HG02885 (cell line): ENCODE measurements around the gene P2RY14.

Experiments used
- ATAC-seq: cut with Tn5 transposase; IDR thresholded peaks from one replicate; pipeline ENCODE4 v1.9.1; 2021; ENCODE audit warnings: mild to moderate bottlenecking; ENCODE audit not compliant: unreplicated experiment, poor library complexity

Gene P2RY14

DNA sequence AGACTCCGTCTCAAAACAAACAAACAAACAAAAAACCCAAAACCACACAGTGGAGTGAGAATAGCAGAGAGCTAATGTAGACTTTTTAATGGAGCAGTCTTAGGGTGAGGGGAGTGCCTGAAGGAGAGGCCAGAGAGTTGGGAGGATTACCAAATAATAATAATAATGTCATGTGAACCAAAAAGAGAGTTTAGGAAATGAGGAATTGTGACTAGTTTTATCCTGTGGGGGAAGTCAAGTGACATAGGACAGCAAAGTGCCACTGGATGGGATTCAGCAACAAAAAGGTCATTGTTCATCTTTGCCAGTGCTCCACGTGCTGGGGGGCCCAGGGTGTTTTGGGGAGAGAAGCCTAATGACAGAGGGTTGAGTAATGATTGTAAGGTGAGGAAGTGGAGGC is 25.4 kb upstream of the P2RY14 start:
- ATAC-seq = no peak

GRCh38 chr3:151301787-151302186 is 23.4 kb upstream of the P2RY14 start:
- no peak for ATAC-seq

GRCh38 chr3:151300539-151300938 is 22.2 kb upstream of the P2RY14 start:
- no peak for ATAC-seq

DNA sequence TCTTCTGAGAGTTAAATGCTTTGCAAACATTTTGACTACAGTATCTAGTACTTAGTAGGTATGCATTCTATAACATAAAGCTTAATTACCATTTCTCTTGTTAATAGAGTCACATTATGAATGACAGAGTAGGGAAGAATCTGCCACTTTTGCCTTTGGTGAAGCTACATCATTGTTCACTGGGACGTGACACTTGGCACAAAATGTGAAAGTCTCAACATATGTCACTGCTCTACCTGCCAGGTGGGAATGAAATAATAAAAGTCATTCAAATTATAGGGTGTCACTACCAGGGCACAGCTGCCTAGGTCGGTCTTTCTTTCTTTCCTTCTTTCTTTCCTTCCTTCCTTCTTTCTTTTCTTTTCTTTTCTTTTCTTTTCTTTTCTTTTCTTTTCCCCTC is 20.7 kb upstream of the P2RY14 start:
- no peak for ATAC-seq

GRCh38 chr3:151297429-151297828 is 19.1 kb upstream of the P2RY14 start:
- ATAC-seq = no peak

DNA sequence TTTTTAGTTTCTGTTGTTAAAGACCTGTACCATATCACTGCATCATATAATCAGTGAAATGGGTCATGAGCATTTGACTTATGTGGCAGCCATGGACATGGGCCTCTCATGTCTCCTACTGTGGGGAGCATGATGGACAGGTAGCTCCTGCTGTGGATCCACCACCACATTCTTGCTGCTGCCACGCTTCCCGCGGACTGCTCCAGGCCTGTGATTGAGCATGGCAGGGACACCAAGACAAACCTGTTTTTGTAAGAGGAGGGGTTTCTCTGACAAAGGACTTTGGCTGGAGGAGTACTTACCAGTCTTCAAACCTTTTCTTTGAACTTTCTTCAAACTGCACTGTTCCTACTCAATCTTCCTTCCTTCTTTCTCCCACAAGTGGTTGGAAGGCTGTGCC is 17.9 kb upstream of the P2RY14 start:
- no peak for ATAC-seq

- no peak for ATAC-seq
Measured at GRCh38 chr3:151293127-151293526, 14.8 kb upstream of the P2RY14 start.

GRCh38 chr3:151290673-151291072 is 12.3 kb upstream of the P2RY14 start:
- ATAC-seq = no peak

- no peak for ATAC-seq
Measured at GRCh38 chr3:151289445-151289844, 11.1 kb upstream of the P2RY14 start.

DNA sequence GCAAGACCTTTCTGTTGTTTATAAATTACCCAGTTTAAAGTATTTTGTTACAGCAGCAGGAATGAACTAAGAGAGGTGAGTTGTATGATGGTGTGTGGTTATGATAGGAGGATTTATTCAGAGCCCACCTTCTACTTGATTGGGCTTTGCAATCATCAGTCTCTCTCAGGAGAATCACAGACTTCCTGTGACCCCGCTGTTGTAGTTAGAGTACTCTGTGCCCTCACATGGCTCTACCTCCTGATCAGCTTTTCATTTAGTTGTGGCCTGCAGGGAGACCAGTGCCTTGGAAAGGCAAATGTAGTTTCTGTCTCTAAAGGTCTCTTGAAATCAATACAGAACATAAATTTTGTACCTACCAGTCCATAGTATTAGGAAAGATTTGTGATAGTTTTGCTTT is 7.6 kb upstream of the P2RY14 start:
- ATAC-seq = no peak

DNA sequence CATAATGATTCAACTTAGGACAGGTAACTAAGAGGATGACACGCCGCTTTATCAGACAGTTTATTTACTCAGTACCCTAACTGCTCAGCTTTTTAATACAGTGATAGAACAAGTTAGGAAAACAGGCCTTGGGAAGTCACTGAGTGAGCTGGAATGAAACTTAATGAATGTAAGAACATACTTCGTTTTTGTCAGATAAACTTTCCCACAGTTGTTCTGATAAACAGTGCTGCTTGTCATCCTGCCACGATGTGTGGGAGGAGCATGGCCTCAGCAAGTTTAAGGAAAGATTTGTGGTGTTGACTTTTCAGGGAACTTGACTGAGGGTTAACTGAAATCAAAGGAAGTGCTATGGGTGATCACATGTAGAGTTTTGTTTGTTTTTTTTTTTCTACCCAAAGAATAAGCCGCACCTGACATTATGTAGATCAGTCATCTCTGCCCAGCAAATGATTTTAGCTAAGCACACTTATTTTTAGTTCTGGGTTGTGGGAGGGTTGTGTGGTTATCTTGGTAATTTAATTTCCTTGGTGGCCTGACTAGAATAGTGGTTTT is 5.6 kb upstream of the P2RY14 start:
- no peak for ATAC-seq

- ATAC-seq = no peak
Measured at GRCh38 chr3:151283387-151283786, 5.0 kb upstream of the P2RY14 start.

DNA sequence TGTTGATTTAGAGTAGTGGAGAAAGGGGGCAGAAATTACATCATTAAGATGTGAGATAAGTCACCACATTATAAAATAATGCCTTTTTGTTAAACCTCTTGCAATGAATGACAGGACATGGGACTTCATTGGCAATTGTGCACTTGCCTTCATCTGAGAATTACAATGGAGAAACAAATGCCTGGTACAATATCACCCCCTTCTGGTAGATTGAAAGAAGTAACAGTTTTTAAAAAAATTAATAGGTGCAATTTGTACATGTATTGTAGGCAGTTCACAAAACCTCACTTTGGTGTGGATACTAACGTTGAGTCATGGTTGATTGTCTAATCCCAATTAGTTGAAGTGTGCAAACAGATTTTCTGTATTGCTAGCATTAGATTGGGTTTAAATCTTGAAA is 4.6 kb upstream of the P2RY14 start:
- ATAC-seq = peak; percentile 50

GRCh38 chr3:151281671-151282324 is 3.5 kb upstream of the P2RY14 start:
- ATAC-seq = no peak

- ATAC-seq = peak; percentile 63
Measured at GRCh38 chr3:151276687-151277042, 1.7 kb downstream of the P2RY14 start.

DNA sequence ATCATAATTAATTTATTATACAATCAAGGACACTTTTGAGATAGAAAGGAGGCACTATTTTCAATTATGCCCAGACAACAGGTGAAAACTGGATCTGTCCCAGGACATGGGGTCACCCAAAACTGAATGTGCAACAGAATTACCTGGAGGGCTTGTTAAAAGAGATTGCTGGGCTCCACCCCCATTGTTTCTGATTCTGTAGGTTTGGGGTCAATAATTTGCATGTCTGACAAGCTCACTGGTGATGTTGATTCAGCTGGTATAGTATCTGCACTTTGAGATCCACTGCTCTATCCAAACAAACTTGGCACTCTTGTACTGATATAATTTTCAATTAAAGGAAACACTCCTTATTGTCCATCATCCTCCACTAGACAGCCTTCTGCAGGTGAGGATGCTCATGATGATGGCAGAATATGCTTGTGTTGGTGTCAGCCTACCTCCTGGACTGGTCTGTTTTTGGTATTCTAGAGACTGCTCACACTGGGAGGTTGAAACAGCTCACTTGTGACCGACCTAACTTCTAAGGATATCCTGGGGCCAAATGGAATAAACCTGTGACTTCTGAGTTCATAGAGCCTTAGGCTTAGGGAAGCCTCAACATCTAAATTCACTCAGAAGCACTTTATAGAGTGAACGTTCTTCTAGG is 2.2 kb downstream of the P2RY14 start:
- ATAC-seq = peak; percentile 19

- ATAC-seq = no peak
Measured at GRCh38 chr3:151275091-151275490, 3.3 kb downstream of the P2RY14 start.

GRCh38 chr3:151269631-151270030 is 8.7 kb downstream of the P2RY14 start:
- no peak for ATAC-seq

DNA sequence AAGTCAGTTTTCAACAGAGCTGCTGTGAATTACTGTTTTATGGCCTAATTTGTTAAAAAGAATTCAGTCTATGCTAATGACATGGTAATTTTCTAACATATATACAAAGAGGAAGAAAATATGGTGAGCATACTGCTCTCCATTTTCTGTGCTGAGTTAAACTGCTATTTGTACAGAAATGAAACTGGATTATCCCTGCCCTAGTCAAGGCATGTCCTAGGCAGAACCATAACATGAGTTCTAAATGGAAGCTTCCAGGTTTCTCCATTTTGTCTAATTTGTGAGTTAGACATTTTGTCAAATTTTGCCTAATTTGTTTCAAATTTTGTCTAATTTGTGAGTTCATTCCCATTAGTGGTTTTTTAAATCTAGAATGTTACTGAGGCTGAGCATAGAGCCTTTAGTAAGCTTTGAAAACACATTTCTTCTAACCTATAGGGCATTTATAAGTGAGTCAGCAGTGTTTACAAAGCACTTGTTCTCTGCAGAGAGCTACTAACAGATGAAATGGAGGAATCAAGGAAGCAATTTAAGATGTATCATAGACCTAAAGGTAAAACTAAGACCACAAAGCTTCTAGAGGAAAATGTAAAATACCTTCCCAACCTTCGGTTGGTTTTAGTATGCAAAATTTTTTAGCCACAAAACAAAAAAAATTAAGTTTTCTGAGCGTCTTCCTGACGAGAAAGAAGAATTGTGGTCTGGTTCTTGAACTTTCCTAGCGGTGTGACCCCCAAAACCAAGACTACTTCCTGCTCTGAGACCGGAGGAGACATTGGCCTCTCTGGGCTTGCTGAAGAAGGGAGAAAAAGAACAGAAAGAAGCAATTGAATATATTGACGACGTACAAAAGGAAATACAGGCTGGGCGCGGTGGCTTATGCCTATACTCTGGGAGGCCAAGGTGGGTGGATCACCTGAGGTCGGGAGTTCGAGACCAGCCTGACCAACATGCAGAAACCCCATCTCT is 9.8 kb downstream of the P2RY14 start:
- peak; percentile 71 for ATAC-seq

- ATAC-seq = no peak
Measured at GRCh38 chr3:151267066-151267465, 11.3 kb downstream of the P2RY14 start.

DNA sequence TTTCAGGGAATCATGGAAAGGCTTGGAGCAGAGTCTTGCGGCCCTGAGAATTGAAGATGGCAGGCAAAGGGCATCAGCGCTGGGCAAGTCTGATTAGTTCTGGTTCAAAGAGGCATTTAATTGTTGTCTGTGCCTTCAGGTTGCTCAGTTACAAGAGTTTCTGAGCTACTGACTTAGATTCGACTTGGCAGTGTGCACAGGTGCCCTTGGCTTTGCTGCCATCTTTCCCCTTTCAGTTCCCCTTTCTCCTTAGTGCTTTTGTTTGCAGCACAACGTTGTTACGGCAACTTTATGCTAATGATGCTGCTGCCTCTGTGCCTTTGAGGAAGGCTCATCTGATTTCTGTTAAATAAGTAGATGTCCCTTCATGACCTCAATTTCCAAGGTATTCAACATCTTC is 12.5 kb downstream of the P2RY14 start:
- peak; percentile 93 for ATAC-seq
